Heart right ventricle (tissue), 16 donors: ENCODE measurements around the gene LDAF1. TPM values are rescaled to one million over a fixed set of nuclear protein-coding genes. Genes with fewer than 3 reads are reported as not detected.
"Not testable (repeated sequence)": the region's sequence is repeated elsewhere in the genome, so short reads cannot be mapped to it uniquely, and the experiment has no call there.

Experiments
- ATAC-seq, 8 donors: fragments of 200-7000 bp; cut with Tn5 transposase; one replicate each; pipeline ENCODE4 v1.9.1; 2020; ENCODE audit warnings: mild to moderate bottlenecking in 8 of 8, moderate library complexity in 8 of 8, moderate number of reproducible peaks in 1 of 8
- DNase-seq, 2 donors: peaks; one replicate each; pipeline ENCODE4 v3.0.0-alpha.2; 2020
- H3K27ac ChIP-seq, 10 donors: fragments of 200-600 bp; sonication (generic) in 2 of 10; one replicate each; pipeline versions ENCODE4 v1.5.0 to v1.8.0; 2020 to 2022; ENCODE audit warnings: mild to moderate bottlenecking in 3 of 10
- H3K27me3 ChIP-seq, 7 donors: fragments of 200-600 bp; one replicate each; pipeline ENCODE4 v1.8.0; 2021 to 2022; ENCODE audit warnings: mild to moderate bottlenecking in 2 of 7
- H3K36me3 ChIP-seq, 9 donors: fragments of 200-600 bp; sonication (generic) in 1 of 9; one replicate each; pipeline versions ENCODE4 v1.5.0 to v1.8.0; 2020 to 2022; ENCODE audit warnings: mild to moderate bottlenecking in 2 of 9
- H3K4me1 ChIP-seq, 9 donors: fragments of 200-600 bp; sonication (generic) in 1 of 9; one replicate each; pipeline versions ENCODE4 v1.5.0 to v1.8.0; 2020 to 2022; ENCODE audit warnings: mild to moderate bottlenecking in 4 of 9
- H3K4me3 ChIP-seq, 10 donors: fragments of 200-600 bp; sonication (generic) in 2 of 10; one replicate each; pipeline versions ENCODE4 v1.5.0 to v1.8.0; 2020 to 2022; ENCODE audit warnings: mild to moderate bottlenecking in 7 of 10, moderate library complexity in 2 of 10
- H3K9me3 ChIP-seq, 11 donors: fragments of 200-600 bp in 10 of 11; sonication (generic) in 2 of 11; one replicate each; pipeline versions ENCODE4 v1.5.0 to v1.8.0; 2013 to 2022; ENCODE audit warnings: mild to moderate bottlenecking in 2 of 11, control low read depth in 1 of 11, moderate library complexity in 1 of 11
- CTCF ChIP-seq, 9 donors: fragments of 200-600 bp; sonication (generic) in 2 of 9; IDR thresholded peaks; one replicate each; pipeline versions ENCODE4 v1.5.0 to v1.8.0; 2021 to 2022; ENCODE audit warnings: antibody characterized with exemption in 9 of 9, mild to moderate bottlenecking in 5 of 9, moderate library complexity in 1 of 9
- WGBS, 2 donors: extraction: QIAGEN DNeasy Blood & Tissue Kit; methylation state at CpG; one replicate each; pipeline ENCODE4 v1.1.7; 2013; ENCODE audit warnings: inconsistent platforms in 1 of 2; 5-methylcytosine and 5-hydroxymethylcytosine counted together
- intact Hi-C, 10 donors: fragments of 100-400 bp; cut with DNase I; formaldehyde crosslinking; loops; one replicate each; pipeline versions ENCODE4 v1.11.1 to v1.14.2; 2022
- polyA plus RNA-seq, 2 donors: library from polyadenylated mRNA; stranded (reverse); fragments of 200-250 nt; gene quantifications; one replicate each; pipeline ENCODE4 v1.2.3, GENCODE V29; 2013
- total RNA-seq, 10 donors: library from RNA; stranded (reverse); fragmentation: NEBNext Ultra II Directional in 3 of 10; extraction: Animal tissue kit (Norgen Biotek cat#: 25700) in 3 of 10; gene quantifications; one replicate each; pipeline versions ENCODE4 v1.2.1 to v1.2.4, GENCODE V29; 2021 to 2023
- donor health status: Arrhythmogenic right ventricular cardiomyopathy.
- donor health status: ischemic (EF 13 %, LVEDD 7.1; RV severe dilation, severe dysfunction).
- donor health status: healthy with polysubstance abuse.
- donor health status: DM: no; HTN: yes; CAD: no.
- donor health status: DM: no; HTN: no; CAD: no.
- donor health status: ischemic (EF 25% LVEDD 6.9; RV normal size, moderate dysfunction).
- donor health status: ischemic (EF 25% LVEDD 5.7; RV mildly dilated, moderate dysfunction).
- donor health status: healthy.
- donor health status: DM: yes; HTN: yes; CAD: no.
- donor health status: Ischemic cardiomyopathy.
- donor health status: ischemic (EF 35%, LVEDD 5.7; RV mildly dilated, moderate dysfunction).
- donor health status: nonischemic (EF 11% LVEDD 7.7; RV severe dilation, severe dysfunction).
- donor health status: DM: yes; HTN: yes; CAD: no.
- donor health status: PGD.
- donor health status: ischemic (EF 29% LVEDD 5.4; RV normal size, mild dysfunction).
- donor health status: nonischemic (EF 23%, LVEDD 6.1; RV moderate dilation, normal function).

Gene LDAF1
- total and polyA plus RNA-seq, 12 donors = 21.0 to 182 (median 139) TPM

- intact Hi-C loops = loop anchor here in 2 of 10 donors (5.0 kb wide), 2 partner anchors 102 to 112 kb away; no protein-coding TSS in a partner anchor
Observed at GRCh38 chr16:21190013-21190412, 31.5 kb downstream of the LDAF1 start.

GRCh38 chr16:21190599-21190998 is 32.1 kb downstream of the LDAF1 start:
- no peak overlapping the region for H3K27ac ChIP-seq
- no peaks in the 10 kb centered on the region for H3K27me3 ChIP-seq
- no peak for TF ChIP-seq CTCF (IDR thresholded peaks at IDR 0.05)
- peaks cover 0 to 6% (median 0%) of the 10 kb centered on the region in 11 donors for H3K9me3 ChIP-seq
- H3K4me1 ChIP-seq = peaks cover 0 to 8% (median 0%) of the 10 kb centered on the region in 9 donors
- H3K36me3 ChIP-seq = no peaks in the 10 kb centered on the region
- ATAC-seq (no peak), DNase-seq (no peak)
- H3K4me3 ChIP-seq = no peak overlapping the region
- intact Hi-C loops = loop anchor here in 2 of 10 donors (5.0 kb wide), 2 partner anchors 102 to 112 kb away; no protein-coding TSS in a partner anchor

More at GRCh38 chr16:21190013-21190412, 31.5 kb downstream of the LDAF1 start:
- ATAC-seq (no peak), DNase-seq (no peak)
- Histone ChIP-seq H3K27ac (no peak overlapping the region), H3K4me3 (no peak overlapping the region), H3K9me3 (peaks cover 0 to 6% (median 0%) of the 10 kb centered on the region in 11 donors), H3K4me1 (peaks cover 0 to 8% (median 0%) of the 10 kb centered on the region in 9 donors), H3K36me3 (no peaks in the 10 kb centered on the region), H3K27me3 (no peaks in the 10 kb centered on the region)
- 92 to 94% methylated on average over 4 of the region's 4 CpGs for WGBS, 2 donors
- no peak for TF ChIP-seq CTCF (IDR thresholded peaks at IDR 0.05)

- H3K27ac ChIP-seq = no peak overlapping the region
- WGBS, 2 donors = 79 to 89% methylated on average over 1 of the region's 1 CpG
- peaks cover 0 to 6% (median 0%) of the 10 kb centered on the region in 11 donors for H3K9me3 ChIP-seq
- ATAC-seq (no peak), DNase-seq (no peak)
- TF ChIP-seq CTCF (IDR thresholded peaks at IDR 0.05) = no peak
- no peak overlapping the region for H3K4me3 ChIP-seq
- peaks cover 0 to 9% (median 4%) of the 10 kb centered on the region in 7 donors for H3K27me3 ChIP-seq
- no peaks in the 10 kb centered on the region for H3K36me3 ChIP-seq
- intact Hi-C loops = loop anchor here in 2 of 10 donors (5.0 kb wide), 2 partner anchors 99 to 109 kb away; no protein-coding TSS in a partner anchor
- H3K4me1 ChIP-seq = peaks cover 0 to 8% (median 0%) of the 10 kb centered on the region in 9 donors
Observed at GRCh38 chr16:21192991-21193390, 34.5 kb downstream of the LDAF1 start.

- H3K4me3 ChIP-seq = no peak overlapping the region
- no peak for TF ChIP-seq CTCF (IDR thresholded peaks at IDR 0.05)
- 44 to 49% methylated on average over 6 of the region's 6 CpGs for whole genome bisulfite sequencing, 2 donors
- peaks cover 0 to 23% (median 7%) of the 10 kb centered on the region in 7 donors for H3K27me3 ChIP-seq
- no peak for DNase-seq
- ATAC-seq = no peak
- intact Hi-C loops = loop anchor here in 2 of 10 donors (5.0 kb wide), 2 partner anchors 97 to 107 kb away; no protein-coding TSS in a partner anchor
- no peaks in the 10 kb centered on the region for H3K36me3 ChIP-seq
- no peaks in the 10 kb centered on the region for H3K4me1 ChIP-seq
- no peak overlapping the region for H3K27ac ChIP-seq
- peaks cover 0 to 6% (median 0%) of the 10 kb centered on the region in 11 donors for H3K9me3 ChIP-seq
Observed at GRCh38 chr16:21194771-21195301, 36.4 kb downstream of the LDAF1 start.

GRCh38 chr16:21195330-21195729 is 36.9 kb downstream of the LDAF1 start:
- ATAC-seq, H3K4me3 ChIP-seq, H3K36me3 ChIP-seq, H3K4me1 ChIP-seq, H3K9me3 ChIP-seq, intact Hi-C loops, DNase-seq, H3K27ac ChIP-seq: not testable (repeated sequence)
- WGBS, 2 donors = 93 to 95% methylated on average over 8 of the region's 8 CpGs
- H3K27me3 ChIP-seq = peaks cover 0 to 28% (median 9%) of the 10 kb centered on the region in 7 donors
